ENCODE data around the gene PDE4D.

DNA sequence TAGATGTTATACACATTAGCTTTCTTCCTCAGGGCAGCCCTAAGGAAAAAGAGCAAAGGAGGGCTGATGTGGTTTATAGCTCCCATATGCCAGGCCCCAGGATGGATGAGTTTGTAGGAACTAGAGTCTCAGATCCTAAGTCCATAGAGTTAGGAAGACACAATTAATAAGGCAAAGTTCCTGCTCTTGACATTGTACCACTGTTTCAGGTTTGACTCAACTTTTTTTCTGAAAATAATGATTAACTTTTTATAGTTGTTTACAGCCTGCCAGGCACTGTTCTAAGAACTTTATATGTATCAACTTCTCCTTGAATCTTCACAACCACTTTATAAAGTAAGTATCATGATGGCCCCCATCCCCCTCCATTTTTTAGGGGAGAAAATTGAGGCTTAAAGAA, 339.5 kb downstream of the PDE4D start:
- TF ChIP-seq ZNF274 (IDR thresholded peaks at IDR 0.05; ENCODE audit: low read depth, low read length) (no peak), SUZ12 (IDR thresholded peaks at IDR 0.05; ENCODE audit: extremely low read depth, insufficient read depth, insufficient read length) (no peak)

Measured in NT2/D1 (cell line).